Ishikawa (cell line): Measurements from ENCODE around the gene KCNQ1.

Experiments
- EGR1 ChIP-seq: IDR thresholded peaks from 2 replicates; pipeline ENCODE4 v1.6.1; 2012
- NFIC ChIP-seq: IDR thresholded peaks from 2 replicates; pipeline ENCODE4 v1.6.1; 2012
- YY1 ChIP-seq: IDR thresholded peaks from 2 replicates; pipeline ENCODE4 v1.6.1; 2012; ENCODE audit warnings: low read depth
- ZBTB7A ChIP-seq: IDR thresholded peaks from 2 replicates; pipeline ENCODE4 v1.6.1; 2012; ENCODE audit warnings: low read depth
- TF ChIP-seq, protein P1 (sequence below): IDR thresholded peaks from 2 replicates; pipeline ENCODE4 v1.6.1; 2012; ENCODE audit warnings: low read depth, mild to moderate bottlenecking
- TF ChIP-seq, protein P2 (sequence below): IDR thresholded peaks from 2 replicates; pipeline ENCODE4 v1.6.1; 2012

GRCh38 chr11:2870969-2871680, 426.3 kb downstream of the KCNQ1 start:
- TF ChIP-seq ZBTB7A: no peak
- TF ChIP-seq NFIC: no peak
- TF ChIP-seq EGR1: no peak
- no peak for TF ChIP-seq YY1
- TF ChIP-seq, protein P1, sequence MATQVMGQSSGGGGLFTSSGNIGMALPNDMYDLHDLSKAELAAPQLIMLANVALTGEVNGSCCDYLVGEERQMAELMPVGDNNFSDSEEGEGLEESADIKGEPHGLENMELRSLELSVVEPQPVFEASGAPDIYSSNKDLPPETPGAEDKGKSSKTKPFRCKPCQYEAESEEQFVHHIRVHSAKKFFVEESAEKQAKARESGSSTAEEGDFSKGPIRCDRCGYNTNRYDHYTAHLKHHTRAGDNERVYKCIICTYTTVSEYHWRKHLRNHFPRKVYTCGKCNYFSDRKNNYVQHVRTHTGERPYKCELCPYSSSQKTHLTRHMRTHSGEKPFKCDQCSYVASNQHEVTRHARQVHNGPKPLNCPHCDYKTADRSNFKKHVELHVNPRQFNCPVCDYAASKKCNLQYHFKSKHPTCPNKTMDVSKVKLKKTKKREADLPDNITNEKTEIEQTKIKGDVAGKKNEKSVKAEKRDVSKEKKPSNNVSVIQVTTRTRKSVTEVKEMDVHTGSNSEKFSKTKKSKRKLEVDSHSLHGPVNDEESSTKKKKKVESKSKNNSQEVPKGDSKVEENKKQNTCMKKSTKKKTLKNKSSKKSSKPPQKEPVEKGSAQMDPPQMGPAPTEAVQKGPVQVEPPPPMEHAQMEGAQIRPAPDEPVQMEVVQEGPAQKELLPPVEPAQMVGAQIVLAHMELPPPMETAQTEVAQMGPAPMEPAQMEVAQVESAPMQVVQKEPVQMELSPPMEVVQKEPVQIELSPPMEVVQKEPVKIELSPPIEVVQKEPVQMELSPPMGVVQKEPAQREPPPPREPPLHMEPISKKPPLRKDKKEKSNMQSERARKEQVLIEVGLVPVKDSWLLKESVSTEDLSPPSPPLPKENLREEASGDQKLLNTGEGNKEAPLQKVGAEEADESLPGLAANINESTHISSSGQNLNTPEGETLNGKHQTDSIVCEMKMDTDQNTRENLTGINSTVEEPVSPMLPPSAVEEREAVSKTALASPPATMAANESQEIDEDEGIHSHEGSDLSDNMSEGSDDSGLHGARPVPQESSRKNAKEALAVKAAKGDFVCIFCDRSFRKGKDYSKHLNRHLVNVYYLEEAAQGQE: no peak
- TF ChIP-seq, protein P2, sequence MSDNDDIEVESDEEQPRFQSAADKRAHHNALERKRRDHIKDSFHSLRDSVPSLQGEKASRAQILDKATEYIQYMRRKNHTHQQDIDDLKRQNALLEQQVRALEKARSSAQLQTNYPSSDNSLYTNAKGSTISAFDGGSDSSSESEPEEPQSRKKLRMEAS: no peak
